ENCODE data around the gene NELL1.

DNA sequence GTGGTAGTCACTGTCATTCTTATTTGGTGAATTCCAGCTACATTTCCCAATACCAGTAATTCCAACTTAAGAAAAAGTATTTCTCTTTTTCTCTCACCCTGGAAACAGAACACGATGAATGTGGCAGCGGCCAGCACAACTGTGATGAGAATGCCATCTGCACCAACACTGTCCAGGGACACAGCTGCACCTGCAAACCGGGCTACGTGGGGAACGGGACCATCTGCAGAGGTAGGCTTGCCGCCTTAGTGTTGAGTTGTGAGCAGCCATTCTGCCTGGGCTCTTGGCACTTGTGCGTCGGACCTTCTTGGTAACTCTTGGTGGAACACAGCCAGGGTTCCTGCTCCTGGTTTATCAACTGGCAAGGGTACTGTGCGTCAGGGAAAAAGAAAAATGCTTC is 559.8 kb downstream of the NELL1 start:
- TF ChIP-seq EZH2 (IDR thresholded peaks at IDR 0.05; ENCODE audit: low read length, unreplicated experiment), result no peak
- TF ChIP-seq, protein P1, sequence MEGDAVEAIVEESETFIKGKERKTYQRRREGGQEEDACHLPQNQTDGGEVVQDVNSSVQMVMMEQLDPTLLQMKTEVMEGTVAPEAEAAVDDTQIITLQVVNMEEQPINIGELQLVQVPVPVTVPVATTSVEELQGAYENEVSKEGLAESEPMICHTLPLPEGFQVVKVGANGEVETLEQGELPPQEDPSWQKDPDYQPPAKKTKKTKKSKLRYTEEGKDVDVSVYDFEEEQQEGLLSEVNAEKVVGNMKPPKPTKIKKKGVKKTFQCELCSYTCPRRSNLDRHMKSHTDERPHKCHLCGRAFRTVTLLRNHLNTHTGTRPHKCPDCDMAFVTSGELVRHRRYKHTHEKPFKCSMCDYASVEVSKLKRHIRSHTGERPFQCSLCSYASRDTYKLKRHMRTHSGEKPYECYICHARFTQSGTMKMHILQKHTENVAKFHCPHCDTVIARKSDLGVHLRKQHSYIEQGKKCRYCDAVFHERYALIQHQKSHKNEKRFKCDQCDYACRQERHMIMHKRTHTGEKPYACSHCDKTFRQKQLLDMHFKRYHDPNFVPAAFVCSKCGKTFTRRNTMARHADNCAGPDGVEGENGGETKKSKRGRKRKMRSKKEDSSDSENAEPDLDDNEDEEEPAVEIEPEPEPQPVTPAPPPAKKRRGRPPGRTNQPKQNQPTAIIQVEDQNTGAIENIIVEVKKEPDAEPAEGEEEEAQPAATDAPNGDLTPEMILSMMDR (conservative IDR thresholded peaks at IDR 0.05; ENCODE audit: low read depth, low read length), result no peak
